ENCODE measurements around the gene C5orf22.

Gene C5orf22

DNA sequence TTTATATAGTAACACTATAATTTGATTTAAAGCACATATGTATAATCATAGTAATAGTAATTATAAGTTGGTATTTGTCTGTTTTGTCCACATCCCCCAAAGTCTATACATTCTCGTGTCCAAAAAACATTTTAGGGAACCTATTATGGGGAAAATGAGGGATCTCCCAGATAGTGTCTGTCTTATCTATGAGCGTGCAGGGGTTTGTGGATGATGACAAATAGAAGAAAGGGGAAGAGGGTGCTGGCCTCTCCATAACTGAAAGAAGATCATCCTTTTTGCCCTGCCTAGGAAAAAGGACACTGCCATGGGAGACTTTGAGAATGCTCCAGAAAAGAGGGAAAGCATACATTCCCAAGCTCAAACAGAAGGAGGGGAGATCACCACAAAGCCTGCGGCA, 45.3 kb downstream of the C5orf22 start:
- Histone ChIP-seq H3K4me3 (ENCODE audit: low read length in 2 of 2) (no peak overlapping the region), H3K9me3 (ENCODE audit: control insufficient read depth in 2 of 2, low read length in 2 of 2) (no peaks in the 10 kb centered on the region), H3K36me3 (ENCODE audit: control insufficient read depth in 2 of 2, insufficient read depth in 2 of 2, low read length in 2 of 2) (no peaks in the 10 kb centered on the region), H3K4me1 (ENCODE audit: control insufficient read depth, insufficient read depth, low read length) (no peaks in the 10 kb centered on the region), H3K9ac (ENCODE audit: low read length in 2 of 2) (no peak overlapping the region), H3K27ac (ENCODE audit: low read length) (no peak overlapping the region), H3K27me3 (ENCODE audit: control insufficient read depth in 1 of 2, insufficient read depth in 2 of 2, low read length in 2 of 2) (no peaks in the 10 kb centered on the region)

DNA sequence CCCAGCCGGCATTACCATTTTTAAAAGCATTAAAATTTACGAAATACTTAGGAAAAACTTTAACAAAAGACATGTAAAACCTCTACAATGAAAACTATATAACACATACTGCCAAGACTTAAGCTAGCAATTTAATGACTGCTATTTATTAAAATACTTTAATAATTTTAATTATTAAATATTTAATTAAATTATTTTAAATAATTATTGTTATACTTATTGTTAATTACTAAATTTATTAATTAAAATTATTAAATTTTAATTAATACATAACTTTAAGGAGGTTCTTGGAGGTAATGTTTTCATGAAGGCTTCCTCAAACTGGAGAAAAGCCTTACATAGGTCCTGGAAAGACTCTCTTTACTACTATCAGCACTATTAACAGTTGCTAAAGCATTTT, 47.5 kb downstream of the C5orf22 start:
- Histone ChIP-seq H3K27ac (ENCODE audit: low read length) (no peak overlapping the region), H3K36me3 (ENCODE audit: control insufficient read depth in 2 of 2, insufficient read depth in 2 of 2, low read length in 2 of 2) (no peaks in the 10 kb centered on the region), H3K4me3 (ENCODE audit: low read length in 2 of 2) (no peak overlapping the region), H3K27me3 (ENCODE audit: control insufficient read depth in 1 of 2, insufficient read depth in 2 of 2, low read length in 2 of 2) (no peaks in the 10 kb centered on the region), H3K9ac (ENCODE audit: low read length in 2 of 2) (no peak overlapping the region), H3K4me1 (ENCODE audit: control insufficient read depth, insufficient read depth, low read length) (no peaks in the 10 kb centered on the region), H3K9me3 (ENCODE audit: control insufficient read depth in 2 of 2, low read length in 2 of 2) (no peaks in the 10 kb centered on the region)

DNA sequence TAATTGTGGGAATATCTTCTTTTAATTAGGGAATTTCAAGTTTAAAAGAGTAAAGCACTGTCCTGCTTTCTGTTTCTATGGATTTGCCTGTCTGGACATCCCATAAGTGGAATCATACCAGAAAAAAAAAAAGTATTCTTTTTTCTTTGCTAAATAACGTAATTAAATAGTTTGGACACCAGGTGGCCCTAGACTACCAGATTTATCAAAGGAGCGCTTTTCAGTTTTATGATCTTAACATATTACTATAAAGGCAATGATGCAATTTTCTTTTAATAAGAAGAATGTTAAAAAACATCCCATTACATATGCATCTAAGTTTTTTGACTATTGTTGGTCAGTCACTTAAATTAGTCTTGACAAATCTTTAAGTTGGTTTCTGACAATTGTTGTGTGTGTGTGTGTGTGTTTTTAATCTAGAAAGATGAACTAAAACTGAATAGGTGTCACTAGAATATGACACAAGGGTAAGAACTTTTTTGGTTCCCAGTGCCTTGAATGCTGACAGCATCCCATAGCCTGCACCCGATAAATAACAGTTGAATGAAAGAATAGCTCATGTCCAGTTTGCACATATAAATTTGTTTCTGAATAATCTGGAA, 49.5 kb downstream of the C5orf22 start:
- H3K4me1 ChIP-seq (ENCODE audit: control insufficient read depth, insufficient read depth, low read length): no peaks in the 10 kb centered on the region
- H3K27ac ChIP-seq (ENCODE audit: low read length): no peak overlapping the region
- no peaks in the 10 kb centered on the region for H3K27me3 ChIP-seq (ENCODE audit: control insufficient read depth in 1 of 2, insufficient read depth in 2 of 2, low read length in 2 of 2)
- H3K36me3 ChIP-seq (ENCODE audit: control insufficient read depth in 2 of 2, insufficient read depth in 2 of 2, low read length in 2 of 2): no peaks in the 10 kb centered on the region
- peaks cover 0 to 4% of the 10 kb centered on the region in 2 donors for H3K9me3 ChIP-seq (ENCODE audit: control insufficient read depth in 2 of 2, low read length in 2 of 2)
- H3K9ac ChIP-seq (ENCODE audit: low read length in 2 of 2): no peak overlapping the region
- H3K4me3 ChIP-seq (ENCODE audit: low read length in 2 of 2): no peak overlapping the region

DNA sequence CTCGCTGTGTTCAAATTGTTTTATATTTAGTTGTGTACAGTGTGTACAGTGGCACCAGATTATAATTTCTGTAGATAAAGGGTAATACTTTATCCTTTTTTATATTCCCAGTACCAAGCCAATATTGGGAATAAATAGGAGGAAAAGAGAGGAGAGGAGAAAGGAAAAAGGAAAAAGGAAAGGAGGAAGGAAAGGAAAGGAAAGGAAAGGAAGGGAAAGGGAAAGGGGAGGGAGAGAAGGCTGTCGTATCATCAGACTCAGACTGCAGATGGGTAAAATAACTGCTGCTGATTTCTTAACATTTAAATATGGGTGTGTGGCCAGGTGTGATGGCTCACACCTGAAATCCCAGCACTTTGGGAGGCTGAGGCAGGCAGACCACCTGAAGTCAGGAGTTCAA, 51.0 kb downstream of the C5orf22 start:
- Histone ChIP-seq H3K4me1 (ENCODE audit: control insufficient read depth, insufficient read depth, low read length) (no peaks in the 10 kb centered on the region), H3K9ac (ENCODE audit: low read length in 2 of 2) (no peak overlapping the region), H3K36me3 (ENCODE audit: control insufficient read depth in 2 of 2, insufficient read depth in 2 of 2, low read length in 2 of 2) (no peaks in the 10 kb centered on the region), H3K27me3 (ENCODE audit: control insufficient read depth in 1 of 2, insufficient read depth in 2 of 2, low read length in 2 of 2) (no peaks in the 10 kb centered on the region), H3K27ac (ENCODE audit: low read length) (no peak overlapping the region), H3K9me3 (ENCODE audit: control insufficient read depth in 2 of 2, low read length in 2 of 2) (peaks cover 0 to 4% of the 10 kb centered on the region in 2 donors), H3K4me3 (ENCODE audit: low read length in 2 of 2) (no peak overlapping the region)

DNA sequence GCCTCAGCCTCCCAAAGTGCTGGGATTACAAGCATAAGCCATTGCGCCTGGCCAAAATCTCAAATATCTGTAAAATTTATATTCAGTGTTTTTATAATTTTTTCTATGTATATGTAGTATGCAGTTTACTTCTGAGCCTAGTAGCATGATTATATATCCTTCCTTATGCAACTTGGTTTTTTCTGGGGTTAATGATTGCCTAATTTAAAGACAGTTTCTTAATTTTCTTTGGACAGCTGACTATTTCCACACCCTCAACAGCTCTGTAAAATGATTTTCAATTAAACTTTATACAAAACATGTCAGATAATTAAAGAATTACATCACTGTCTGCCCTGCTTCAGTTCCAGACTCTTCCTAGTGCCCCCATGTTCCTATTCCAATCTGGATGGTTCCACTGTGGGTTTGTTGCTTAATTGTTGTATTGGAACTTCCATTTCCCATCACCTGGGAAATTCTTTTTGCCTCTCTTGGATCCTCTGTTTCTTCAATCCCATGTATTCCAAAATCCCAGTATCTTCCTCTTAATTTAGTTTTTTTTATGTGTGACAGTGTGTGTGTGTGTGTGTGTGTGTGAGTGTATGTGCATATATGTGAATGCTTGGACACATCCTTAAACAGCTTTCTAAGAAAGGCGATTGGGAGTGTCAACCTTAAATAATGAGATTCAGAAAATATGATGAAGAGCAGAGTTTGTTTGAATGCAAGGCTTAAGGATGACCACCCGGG, 53.2 kb downstream of the C5orf22 start:
- Histone ChIP-seq H3K27ac (ENCODE audit: low read length) (no peak overlapping the region), H3K4me1 (ENCODE audit: control insufficient read depth, insufficient read depth, low read length) (no peaks in the 10 kb centered on the region), H3K27me3 (ENCODE audit: control insufficient read depth in 1 of 2, insufficient read depth in 2 of 2, low read length in 2 of 2) (no peaks in the 10 kb centered on the region)

DNA sequence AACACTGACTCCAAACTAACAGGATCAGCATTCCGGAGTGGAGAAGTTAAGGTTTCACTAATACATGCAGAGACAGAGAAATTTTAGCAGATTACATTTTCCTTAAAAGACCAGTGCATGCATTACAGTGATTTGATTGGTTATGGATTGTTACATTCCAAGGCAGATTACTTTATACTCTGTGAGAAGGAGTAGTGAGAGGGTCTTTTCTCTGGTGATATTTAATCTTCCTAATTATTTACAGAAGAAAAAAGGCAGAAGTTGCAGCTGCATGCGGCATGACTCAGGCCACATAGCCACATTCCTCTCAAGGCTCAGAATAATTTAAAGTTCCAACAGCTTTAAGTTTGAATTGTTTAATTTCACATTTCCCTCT, 53.8 kb downstream of the C5orf22 start:
- H3K36me3 ChIP-seq (ENCODE audit: control insufficient read depth in 2 of 2, insufficient read depth in 2 of 2, low read length in 2 of 2): no peaks in the 10 kb centered on the region
- no peak overlapping the region for H3K9ac ChIP-seq (ENCODE audit: low read length in 2 of 2)
- H3K9me3 ChIP-seq (ENCODE audit: control insufficient read depth in 2 of 2, low read length in 2 of 2): peaks cover 0 to 4% of the 10 kb centered on the region in 2 donors
- no peaks in the 10 kb centered on the region for H3K4me1 ChIP-seq (ENCODE audit: control insufficient read depth, insufficient read depth, low read length)
- no peaks in the 10 kb centered on the region for H3K27me3 ChIP-seq (ENCODE audit: control insufficient read depth in 1 of 2, insufficient read depth in 2 of 2, low read length in 2 of 2)
- no peak overlapping the region for H3K27ac ChIP-seq (ENCODE audit: low read length)
- H3K4me3 ChIP-seq (ENCODE audit: low read length in 2 of 2): no peak overlapping the region

More for the DNA sequence above, 53.2 kb downstream of the C5orf22 start:
- Histone ChIP-seq H3K9ac (ENCODE audit: low read length in 2 of 2) (no peak overlapping the region), H3K36me3 (ENCODE audit: control insufficient read depth in 2 of 2, insufficient read depth in 2 of 2, low read length in 2 of 2) (no peaks in the 10 kb centered on the region), H3K9me3 (ENCODE audit: control insufficient read depth in 2 of 2, low read length in 2 of 2) (peaks cover 0 to 4% of the 10 kb centered on the region in 2 donors), H3K4me3 (ENCODE audit: low read length in 2 of 2) (no peak overlapping the region)

DNA sequence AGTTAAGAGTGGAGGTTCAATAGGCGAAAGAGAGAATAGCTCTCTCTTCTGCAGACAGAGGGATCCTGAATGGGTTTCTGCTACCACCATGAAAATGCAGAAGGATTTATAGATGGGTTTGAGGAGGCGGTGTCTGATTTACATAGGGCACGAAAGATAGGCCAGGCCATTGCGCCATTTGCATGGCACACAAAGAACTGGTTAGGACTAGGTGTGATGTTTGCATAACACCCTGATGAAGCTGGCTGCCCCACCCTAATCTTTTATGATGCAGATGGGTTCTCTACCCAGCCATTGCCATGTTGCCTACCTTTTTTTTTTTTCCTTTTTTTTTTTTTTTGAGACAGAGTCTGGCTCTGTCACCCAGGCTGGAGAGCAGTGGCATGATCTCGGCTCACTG, 55.4 kb downstream of the C5orf22 start:
- Histone ChIP-seq H3K4me1 (ENCODE audit: control insufficient read depth, insufficient read depth, low read length) (no peaks in the 10 kb centered on the region), H3K27ac (ENCODE audit: low read length) (no peak overlapping the region), H3K9me3 (ENCODE audit: control insufficient read depth in 2 of 2, low read length in 2 of 2) (peaks cover 0 to 4% of the 10 kb centered on the region in 2 donors), H3K9ac (ENCODE audit: low read length in 2 of 2) (no peak overlapping the region), H3K36me3 (ENCODE audit: control insufficient read depth in 2 of 2, insufficient read depth in 2 of 2, low read length in 2 of 2) (no peaks in the 10 kb centered on the region), H3K27me3 (ENCODE audit: control insufficient read depth in 1 of 2, insufficient read depth in 2 of 2, low read length in 2 of 2) (no peaks in the 10 kb centered on the region), H3K4me3 (ENCODE audit: low read length in 2 of 2) (no peak overlapping the region)

DNA sequence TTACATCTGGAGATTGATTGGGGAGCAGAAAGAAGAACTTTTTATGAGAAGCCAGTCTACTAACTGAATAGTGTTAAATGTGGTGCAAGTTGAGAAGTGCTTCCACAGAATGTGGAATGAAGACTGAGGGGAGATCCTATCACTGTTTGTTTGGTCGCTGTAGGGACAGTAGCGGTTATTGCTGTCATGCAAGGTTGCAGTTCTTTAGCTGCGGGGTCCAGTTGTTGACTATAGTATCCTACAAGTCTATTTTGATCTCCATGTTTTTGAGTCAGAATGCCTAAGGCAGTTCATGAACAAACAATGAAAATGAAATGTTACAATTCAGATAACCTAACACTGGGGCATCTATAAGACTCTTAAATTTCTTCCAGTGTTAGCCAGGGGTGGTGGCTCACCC, 61.6 kb downstream of the C5orf22 start:
- H3K4me3 ChIP-seq (ENCODE audit: low read length in 2 of 2): no peak overlapping the region
- H3K27me3 ChIP-seq (ENCODE audit: control insufficient read depth in 1 of 2, insufficient read depth in 2 of 2, low read length in 2 of 2): no peaks in the 10 kb centered on the region
- no peak overlapping the region for H3K9ac ChIP-seq (ENCODE audit: low read length in 2 of 2)
- H3K4me1 ChIP-seq (ENCODE audit: control insufficient read depth, insufficient read depth, low read length): no peaks in the 10 kb centered on the region
- no peak overlapping the region for H3K27ac ChIP-seq (ENCODE audit: low read length)
- no peaks in the 10 kb centered on the region for H3K9me3 ChIP-seq (ENCODE audit: control insufficient read depth in 2 of 2, low read length in 2 of 2)
- no peaks in the 10 kb centered on the region for H3K36me3 ChIP-seq (ENCODE audit: control insufficient read depth in 2 of 2, insufficient read depth in 2 of 2, low read length in 2 of 2)

DNA sequence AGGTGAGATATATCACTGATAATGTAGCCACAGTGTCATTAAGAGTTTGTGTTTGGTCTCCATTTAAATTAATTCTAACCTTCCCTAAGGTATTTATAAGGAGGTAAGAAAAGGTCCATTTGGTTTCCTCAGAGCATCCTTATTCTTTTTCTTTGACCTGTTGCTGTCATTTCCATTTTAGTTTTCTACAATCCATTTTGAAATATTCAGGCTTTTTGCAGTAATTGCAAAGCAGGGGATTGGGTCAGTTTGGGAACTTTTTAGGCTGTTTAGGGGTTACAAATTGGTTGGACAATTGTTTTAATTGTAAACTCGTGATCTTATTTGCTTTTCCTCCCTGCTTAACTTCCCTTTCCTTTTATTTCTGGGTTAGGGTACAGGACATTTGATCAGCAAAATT, 64.3 kb downstream of the C5orf22 start:
- no peaks in the 10 kb centered on the region for H3K36me3 ChIP-seq (ENCODE audit: control insufficient read depth in 2 of 2, insufficient read depth in 2 of 2, low read length in 2 of 2)
- no peaks in the 10 kb centered on the region for H3K9me3 ChIP-seq (ENCODE audit: control insufficient read depth in 2 of 2, low read length in 2 of 2)
- H3K9ac ChIP-seq (ENCODE audit: low read length in 2 of 2): no peak overlapping the region
- no peak overlapping the region for H3K27ac ChIP-seq (ENCODE audit: low read length)
- H3K27me3 ChIP-seq (ENCODE audit: control insufficient read depth in 1 of 2, insufficient read depth in 2 of 2, low read length in 2 of 2): no peaks in the 10 kb centered on the region
- no peak overlapping the region for H3K4me3 ChIP-seq (ENCODE audit: low read length in 2 of 2)
- no peaks in the 10 kb centered on the region for H3K4me1 ChIP-seq (ENCODE audit: control insufficient read depth, insufficient read depth, low read length)

DNA sequence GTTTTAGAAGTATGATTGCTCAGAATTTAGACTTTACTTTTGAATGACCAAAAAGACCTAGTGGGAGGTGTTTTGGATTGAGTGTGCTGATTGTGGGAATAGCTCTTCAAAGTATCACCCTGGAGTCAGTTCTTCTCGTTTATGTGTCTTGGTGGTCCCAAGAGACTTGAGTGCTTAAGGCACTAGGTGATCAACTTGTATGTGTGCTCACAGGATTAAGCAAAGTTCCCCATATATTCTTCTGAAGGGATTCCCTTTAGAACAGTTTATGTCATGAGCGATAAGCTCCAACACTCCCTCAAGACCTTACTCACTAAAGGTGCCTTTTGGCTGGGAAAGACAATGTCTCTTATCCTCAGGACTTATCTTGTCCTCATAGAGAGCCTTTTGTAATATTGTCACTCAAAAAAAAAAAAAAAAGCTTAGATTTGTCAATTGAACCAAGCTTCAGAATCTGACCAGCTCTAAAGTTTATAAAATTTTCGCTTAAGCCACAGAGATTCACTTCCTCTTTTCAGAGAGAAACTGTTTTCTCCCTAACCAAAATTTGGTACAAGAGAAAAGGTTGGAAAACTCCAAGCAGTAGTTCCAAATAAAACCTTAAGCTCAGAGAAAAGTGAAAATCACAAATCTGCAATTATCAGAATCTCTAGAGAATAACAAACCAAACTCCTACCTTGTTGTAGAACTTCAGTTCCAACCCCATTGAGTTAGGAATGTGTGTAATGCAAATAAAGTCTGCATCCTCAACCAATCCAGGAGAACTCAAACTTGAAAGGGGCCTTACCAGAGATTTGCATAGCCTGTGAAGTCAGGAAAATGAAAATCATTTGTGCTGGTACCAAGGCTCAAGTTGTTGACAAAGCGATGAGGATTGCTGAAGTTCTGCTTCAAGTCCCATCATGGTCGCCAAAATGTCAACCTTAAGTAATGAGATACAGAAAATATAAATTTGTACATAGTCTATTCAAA, 66.8 kb downstream of the C5orf22 start:
- Histone ChIP-seq H3K27me3 (ENCODE audit: control insufficient read depth in 1 of 2, insufficient read depth in 2 of 2, low read length in 2 of 2) (no peaks in the 10 kb centered on the region), H3K36me3 (ENCODE audit: control insufficient read depth in 2 of 2, insufficient read depth in 2 of 2, low read length in 2 of 2) (no peaks in the 10 kb centered on the region), H3K9ac (ENCODE audit: low read length in 2 of 2) (no peak overlapping the region), H3K4me1 (ENCODE audit: control insufficient read depth, insufficient read depth, low read length) (no peaks in the 10 kb centered on the region), H3K9me3 (ENCODE audit: control insufficient read depth in 2 of 2, low read length in 2 of 2) (no peaks in the 10 kb centered on the region), H3K4me3 (ENCODE audit: low read length in 2 of 2) (no peak overlapping the region), H3K27ac (ENCODE audit: low read length) (no peak overlapping the region)
